ENCODE measurements around the gene MGA.

MGA gene
- 177 to 363 (median 250) reads per million in 9 experiments for total RNA-seq

- Mint-ChIP-seq H3K4me3 (peak within 1 kb of the TSS; percentile 88 to 94), H3K27me3 (no peaks in the 10 kb centered on the region), H3K36me3 (ENCODE audit: insufficient read depth) (peaks cover 28% of the 10 kb centered on the region), H3K9me3 (no peaks in the 10 kb centered on the region), H3K4me1 (ENCODE audit: low read depth in 2 of 2) (peaks cover 33 to 42% of the 10 kb centered on the region in 2 donors), H3K27ac (peak within 1 kb of the TSS; percentile 93 to 99)
- peak; percentile 70 for ATAC-seq (replicated peaks)
- DNase-seq = peak; percentile 81 to 85 (median 82)
Measured at GRCh38 chr15:41660235-41661077, at the start of gene MGA. Gene MGA (plus strand): TSS chr15:41660405.

GRCh38 chr15:41620536-41621199 is 39.5 kb upstream of the MGA start:
- H3K36me3 Mint-ChIP-seq (ENCODE audit: insufficient read depth) = peaks cover 11% of the 10 kb centered on the region
- no peak for DNase-seq
- no peaks in the 10 kb centered on the region for H3K27me3 Mint-ChIP-seq
- peak overlapping the region; percentile 75 for H3K4me3 Mint-ChIP-seq
- H3K27ac Mint-ChIP-seq = peak overlapping the region in 1 of 2 donors; percentile 62
- peaks cover 7 to 13% of the 10 kb centered on the region in 2 donors for H3K4me1 Mint-ChIP-seq (ENCODE audit: low read depth in 2 of 2)
- no peaks in the 10 kb centered on the region for H3K9me3 Mint-ChIP-seq
- ATAC-seq (replicated peaks) = peak; percentile 3

DNA sequence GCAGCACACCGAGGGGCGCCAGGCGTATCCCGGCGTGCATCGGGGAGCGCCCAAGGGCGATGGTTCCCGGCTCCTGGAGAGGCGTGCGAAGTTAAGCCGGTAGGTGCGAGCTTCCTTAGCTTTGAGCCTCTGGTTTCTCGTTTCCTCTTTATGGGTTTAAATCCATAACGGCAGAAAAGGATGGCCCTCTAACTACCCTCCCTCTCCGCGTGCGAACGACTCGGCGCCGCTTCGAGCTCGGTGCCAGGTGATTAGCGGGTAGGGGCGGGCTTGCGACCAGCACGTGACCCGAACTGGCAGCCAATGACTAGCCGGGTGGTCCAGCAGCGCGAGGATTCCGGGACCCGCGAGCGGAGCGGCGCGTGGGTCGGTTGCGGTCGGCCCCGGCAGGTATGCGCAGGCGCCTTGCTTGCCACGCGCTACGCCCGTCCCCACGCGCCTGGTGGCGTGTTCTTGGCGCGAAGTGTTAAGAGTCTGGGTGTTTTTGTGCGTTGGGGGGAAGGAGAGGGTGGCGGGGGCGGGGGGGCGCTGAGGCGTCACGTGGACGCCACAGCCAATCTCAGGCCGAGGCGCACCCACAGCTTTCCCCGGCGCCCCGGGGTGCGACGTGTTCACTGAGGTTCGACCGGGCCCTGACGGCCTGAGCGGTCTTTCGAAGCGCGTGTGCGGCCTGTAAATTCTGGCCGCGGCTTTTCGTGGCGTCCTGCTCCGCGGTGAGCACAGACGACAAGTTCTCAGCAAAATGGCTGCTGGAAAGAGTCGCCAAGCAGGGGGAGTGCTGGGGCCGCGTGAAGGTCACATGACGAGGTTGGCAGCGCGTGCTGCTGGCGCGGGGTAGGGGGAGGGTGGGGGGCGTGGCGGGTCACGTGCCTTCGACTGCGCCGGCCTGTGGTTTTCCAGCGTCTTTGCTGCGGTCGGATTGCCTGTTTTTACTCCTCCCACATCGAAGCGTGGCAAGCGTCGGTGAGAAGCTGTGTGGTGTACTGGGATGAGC is 38.7 kb upstream of the MGA start:
- Mint-ChIP-seq H3K27ac (peak overlapping the region; percentile 48 to 62), H3K4me1 (ENCODE audit: low read depth in 2 of 2) (peaks cover 7 to 13% of the 10 kb centered on the region in 2 donors), H3K27me3 (no peaks in the 10 kb centered on the region), H3K9me3 (no peaks in the 10 kb centered on the region), H3K36me3 (ENCODE audit: insufficient read depth) (peaks cover 11% of the 10 kb centered on the region), H3K4me3 (peak overlapping the region; percentile 75)
- DNase-seq (peak; percentile 63 to 65 (median 64)), ATAC-seq (replicated peaks) (peak; percentile 85)

DNA sequence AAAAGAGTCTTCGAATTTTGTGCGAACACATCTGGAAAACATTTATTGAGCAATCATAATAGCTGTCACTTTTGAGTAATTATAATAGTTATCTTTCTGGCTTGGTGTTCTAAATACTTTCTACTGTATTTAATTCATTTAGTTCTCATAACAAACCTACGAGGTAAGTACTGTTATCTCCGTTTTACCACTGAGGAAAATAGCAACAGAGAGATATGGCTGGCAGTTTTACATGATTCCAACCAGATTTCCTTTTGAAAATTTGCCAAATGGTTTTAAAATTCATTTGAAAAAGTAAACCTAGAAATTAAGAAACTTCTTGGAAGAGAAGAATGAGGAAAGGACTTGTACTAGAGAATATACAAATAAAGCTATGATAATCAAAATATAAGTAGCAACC is 37.3 kb upstream of the MGA start:
- peaks cover 11% of the 10 kb centered on the region for H3K36me3 Mint-ChIP-seq (ENCODE audit: insufficient read depth)
- ATAC-seq (replicated peaks) (no peak), DNase-seq (no peak)
- H3K9me3 Mint-ChIP-seq = no peaks in the 10 kb centered on the region
- H3K27me3 Mint-ChIP-seq = no peaks in the 10 kb centered on the region
- H3K4me3 Mint-ChIP-seq = peak overlapping the region; percentile 75
- H3K27ac Mint-ChIP-seq = no peak overlapping the region
- H3K4me1 Mint-ChIP-seq (ENCODE audit: low read depth in 2 of 2) = peaks cover 7 to 13% of the 10 kb centered on the region in 2 donors

GRCh38 chr15:41627203-41627602 is 33.0 kb upstream of the MGA start:
- no peak overlapping the region for H3K27ac Mint-ChIP-seq
- no peak for DNase-seq
- H3K4me1 Mint-ChIP-seq (ENCODE audit: low read depth in 2 of 2) = no peaks in the 10 kb centered on the region
- ATAC-seq (replicated peaks) = no peak
- no peak overlapping the region for H3K4me3 Mint-ChIP-seq
- no peaks in the 10 kb centered on the region for H3K9me3 Mint-ChIP-seq
- H3K27me3 Mint-ChIP-seq = no peaks in the 10 kb centered on the region
- no peaks in the 10 kb centered on the region for H3K36me3 Mint-ChIP-seq (ENCODE audit: insufficient read depth)

DNA sequence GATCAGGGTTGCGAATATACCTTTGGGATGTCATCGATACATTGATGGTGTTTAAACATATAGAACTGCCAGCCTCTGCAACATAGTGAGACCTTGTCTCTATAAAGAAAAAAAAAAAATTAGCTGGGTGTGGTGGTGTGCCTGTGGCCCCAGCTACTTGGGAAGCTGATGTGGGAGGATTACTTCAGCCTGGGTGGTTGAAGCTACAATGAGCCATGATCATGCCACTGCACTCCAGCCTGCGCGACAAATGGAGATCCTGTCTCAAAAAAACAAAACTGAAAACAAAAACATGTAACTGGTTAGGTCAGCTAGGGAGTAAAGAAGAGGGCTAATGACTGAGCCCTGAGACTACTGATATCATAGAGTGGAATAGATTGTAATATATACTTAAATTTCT is 30.7 kb upstream of the MGA start:
- DNase-seq (no peak), ATAC-seq (replicated peaks) (no peak)
- Mint-ChIP-seq H3K36me3 (ENCODE audit: insufficient read depth) (no peaks in the 10 kb centered on the region), H3K9me3 (no peaks in the 10 kb centered on the region), H3K4me3 (no peak overlapping the region), H3K4me1 (ENCODE audit: low read depth in 2 of 2) (no peaks in the 10 kb centered on the region), H3K27ac (no peak overlapping the region), H3K27me3 (no peaks in the 10 kb centered on the region)

GRCh38 chr15:41629883-41630282 is 30.3 kb upstream of the MGA start:
- H3K4me3 Mint-ChIP-seq = no peak overlapping the region
- H3K36me3 Mint-ChIP-seq (ENCODE audit: insufficient read depth) = no peaks in the 10 kb centered on the region
- no peaks in the 10 kb centered on the region for H3K4me1 Mint-ChIP-seq (ENCODE audit: low read depth in 2 of 2)
- no peak overlapping the region for H3K27ac Mint-ChIP-seq
- DNase-seq (no peak), ATAC-seq (replicated peaks) (no peak)
- no peaks in the 10 kb centered on the region for H3K27me3 Mint-ChIP-seq
- no peaks in the 10 kb centered on the region for H3K9me3 Mint-ChIP-seq

- Mint-ChIP-seq H3K36me3 (ENCODE audit: insufficient read depth) (no peaks in the 10 kb centered on the region), H3K27ac (no peak overlapping the region), H3K9me3 (no peaks in the 10 kb centered on the region), H3K27me3 (no peaks in the 10 kb centered on the region), H3K4me1 (ENCODE audit: low read depth in 2 of 2) (no peaks in the 10 kb centered on the region), H3K4me3 (no peak overlapping the region)
- ATAC-seq (replicated peaks) = no peak
- DNase-seq = no peak
Measured at GRCh38 chr15:41630616-41631217, 29.5 kb upstream of the MGA start.

DNA sequence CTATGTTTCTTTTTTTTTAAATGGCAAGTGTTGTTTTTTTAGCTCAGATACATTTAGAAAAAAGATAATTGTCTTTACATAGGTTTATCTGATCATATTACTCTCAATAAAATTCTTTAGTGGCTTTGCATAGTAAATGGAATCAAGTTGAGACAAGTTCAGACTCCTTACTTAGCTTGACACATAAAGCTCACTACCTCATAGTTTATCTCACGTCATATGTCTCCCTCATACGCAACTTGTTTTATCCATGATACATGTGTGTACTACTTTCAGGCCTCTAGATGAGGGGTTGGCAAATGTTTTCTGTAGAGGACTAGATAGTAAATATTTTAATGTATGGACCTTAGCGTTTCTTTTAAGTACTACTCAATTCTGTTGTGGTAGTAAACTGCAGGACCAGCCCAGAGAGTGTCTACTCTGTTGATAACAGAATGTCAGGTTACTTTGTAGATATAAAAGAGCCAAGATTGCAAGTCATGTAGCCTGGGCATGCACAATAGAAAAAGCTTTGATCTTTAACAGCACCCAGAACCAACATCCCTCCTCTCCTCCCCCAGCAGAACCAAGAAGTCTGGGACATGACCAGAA is 28.2 kb upstream of the MGA start:
- Mint-ChIP-seq H3K9me3 (no peaks in the 10 kb centered on the region), H3K27ac (no peak overlapping the region), H3K36me3 (ENCODE audit: insufficient read depth) (no peaks in the 10 kb centered on the region), H3K4me3 (no peak overlapping the region), H3K27me3 (no peaks in the 10 kb centered on the region), H3K4me1 (ENCODE audit: low read depth in 2 of 2) (no peaks in the 10 kb centered on the region)
- ATAC-seq (replicated peaks) (no peak), DNase-seq (no peak)

DNA sequence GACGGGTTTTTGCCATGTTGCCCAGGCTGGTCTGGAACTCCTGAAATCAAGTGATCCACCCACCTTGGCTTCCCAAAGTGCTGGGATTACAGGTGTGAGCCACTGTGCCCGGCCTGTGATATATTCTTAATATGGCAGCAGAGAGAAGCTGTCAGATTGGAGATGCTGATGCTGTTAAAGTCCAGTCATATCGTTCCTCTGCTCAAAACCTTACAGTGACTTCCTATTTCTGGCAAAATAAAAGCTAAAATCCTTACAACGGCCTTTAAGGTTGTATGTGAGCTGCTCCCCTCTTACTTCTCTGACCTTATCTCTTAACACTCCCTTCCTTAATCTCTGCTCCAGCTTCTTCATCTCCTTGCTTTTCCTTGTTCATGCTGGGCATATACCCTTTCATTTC is 26.6 kb upstream of the MGA start:
- no peaks in the 10 kb centered on the region for H3K36me3 Mint-ChIP-seq (ENCODE audit: insufficient read depth)
- no peaks in the 10 kb centered on the region for H3K4me1 Mint-ChIP-seq (ENCODE audit: low read depth in 2 of 2)
- no peak for DNase-seq
- H3K27ac Mint-ChIP-seq = no peak overlapping the region
- H3K27me3 Mint-ChIP-seq = no peaks in the 10 kb centered on the region
- H3K4me3 Mint-ChIP-seq = no peak overlapping the region
- ATAC-seq (replicated peaks) = no peak
- no peaks in the 10 kb centered on the region for H3K9me3 Mint-ChIP-seq

DNA sequence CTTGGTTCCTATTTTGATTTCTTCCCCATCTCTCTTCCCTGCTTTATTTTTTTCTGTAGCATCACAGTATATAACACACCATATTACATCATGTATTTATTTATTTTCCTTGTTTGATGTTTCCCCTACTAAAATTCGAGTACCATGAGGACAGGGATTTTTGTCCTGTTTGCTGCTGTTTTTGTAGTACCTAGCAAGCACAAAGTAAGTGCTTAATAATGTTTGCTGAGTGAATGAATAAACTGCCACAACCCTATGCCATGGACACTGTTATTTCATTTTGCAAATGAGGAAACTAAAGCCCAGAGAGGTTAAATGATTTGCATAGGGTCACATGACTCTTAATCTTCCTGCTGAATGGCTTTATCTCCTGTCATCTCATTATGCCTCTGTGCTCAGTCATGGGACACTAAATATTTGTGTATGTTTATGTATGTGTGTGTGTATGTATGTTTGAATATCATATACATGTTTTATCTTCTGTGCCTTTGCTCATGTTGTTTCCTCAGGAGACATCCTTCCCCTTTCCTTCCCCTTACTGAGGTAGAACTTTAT is 26.1 kb upstream of the MGA start:
- Mint-ChIP-seq H3K36me3 (ENCODE audit: insufficient read depth) (no peaks in the 10 kb centered on the region), H3K4me1 (ENCODE audit: low read depth in 2 of 2) (no peaks in the 10 kb centered on the region), H3K9me3 (no peaks in the 10 kb centered on the region), H3K27ac (no peak overlapping the region), H3K4me3 (no peak overlapping the region), H3K27me3 (no peaks in the 10 kb centered on the region)
- DNase-seq (no peak), ATAC-seq (replicated peaks) (no peak)

GRCh38 chr15:41637086-41637485 is 23.1 kb upstream of the MGA start:
- Mint-ChIP-seq H3K36me3 (ENCODE audit: insufficient read depth) (no peaks in the 10 kb centered on the region), H3K9me3 (no peaks in the 10 kb centered on the region), H3K27me3 (no peaks in the 10 kb centered on the region), H3K4me3 (no peak overlapping the region), H3K27ac (no peak overlapping the region), H3K4me1 (ENCODE audit: low read depth in 2 of 2) (no peaks in the 10 kb centered on the region)
- ATAC-seq (replicated peaks) (no peak), DNase-seq (no peak)
